ENCODE results near the gene HIVEP3.

HIVEP3 gene

GRCh38 chr1:41535276-41535675 lies 383.4 kb downstream of the HIVEP3 start:
- TF ChIP-seq GABPA (IDR thresholded peaks at IDR 0.05; ENCODE audit: low read depth), result no peak
- H3K27ac ChIP-seq (replicated peaks), result no peak overlapping the region
- H3K4me3 ChIP-seq (replicated peaks; ENCODE audit: insufficient read depth, low read length), result no peak overlapping the region
- DNase-seq (ENCODE audit: low read depth in 1 of 2, low spot score in 1 of 2), result no peak
- no peaks in the 10 kb centered on the region for H3K27me3 ChIP-seq (ENCODE audit: insufficient read depth, poor library complexity, severe bottlenecking)

GRCh38 chr1:41534181-41535076 lies 384.3 kb downstream of the HIVEP3 start:
- TF ChIP-seq REST (IDR thresholded peaks at IDR 0.05; ENCODE audit: insufficient replicate concordance, low read depth) (no peak), CTCF (IDR thresholded peaks at IDR 0.05; ENCODE audit: insufficient read depth, low read length) (no peak), GABPA (IDR thresholded peaks at IDR 0.05; ENCODE audit: low read depth) (no peak), POLR2AphosphoS5 (IDR thresholded peaks at IDR 0.05; ENCODE audit: low read depth) (no peak), SPI1 (IDR thresholded peaks at IDR 0.05; ENCODE audit: borderline replicate concordance, low read depth) (no peak)
- H3K4me3 ChIP-seq (replicated peaks; ENCODE audit: insufficient read depth, low read length), result no peak overlapping the region
- no peaks in the 10 kb centered on the region for H3K27me3 ChIP-seq (ENCODE audit: insufficient read depth, poor library complexity, severe bottlenecking)
- DNase-seq (ENCODE audit: low read depth in 1 of 2, low spot score in 1 of 2), result no peak
- H3K27ac ChIP-seq (replicated peaks), result no peak overlapping the region

GRCh38 chr1:41533731-41534080 lies 385.0 kb downstream of the HIVEP3 start:
- no peak overlapping the region for H3K27ac ChIP-seq (replicated peaks)
- TF ChIP-seq SPI1 (IDR thresholded peaks at IDR 0.05; ENCODE audit: borderline replicate concordance, low read depth), result no peak
- TF ChIP-seq CTCF (IDR thresholded peaks at IDR 0.05; ENCODE audit: insufficient read depth, low read length), result no peak
- no peak for TF ChIP-seq GABPA (IDR thresholded peaks at IDR 0.05; ENCODE audit: low read depth)
- no peak for TF ChIP-seq REST (IDR thresholded peaks at IDR 0.05; ENCODE audit: insufficient replicate concordance, low read depth)
- no peak for TF ChIP-seq POLR2AphosphoS5 (IDR thresholded peaks at IDR 0.05; ENCODE audit: low read depth)

GRCh38 chr1:41533016-41533730 lies 385.5 kb downstream of the HIVEP3 start:
- Histone ChIP-seq H3K4me3 (replicated peaks; ENCODE audit: insufficient read depth, low read length) (no peak overlapping the region), H3K27ac (replicated peaks) (no peak overlapping the region), H3K27me3 (ENCODE audit: insufficient read depth, poor library complexity, severe bottlenecking) (no peaks in the 10 kb centered on the region)
- DNase-seq (ENCODE audit: low read depth in 1 of 2, low spot score in 1 of 2), result no peak
- TF ChIP-seq CTCF (IDR thresholded peaks at IDR 0.05; ENCODE audit: insufficient read depth, low read length), result no peak
- no peak for TF ChIP-seq GABPA (IDR thresholded peaks at IDR 0.05; ENCODE audit: low read depth)
- no peak for TF ChIP-seq SPI1 (IDR thresholded peaks at IDR 0.05; ENCODE audit: borderline replicate concordance, low read depth)
- no peak for TF ChIP-seq POLR2AphosphoS5 (IDR thresholded peaks at IDR 0.05; ENCODE audit: low read depth)
- no peak for TF ChIP-seq REST (IDR thresholded peaks at IDR 0.05; ENCODE audit: insufficient replicate concordance, low read depth)

More at GRCh38 chr1:41533731-41534080, 385.0 kb downstream of the HIVEP3 start:
- Histone ChIP-seq H3K4me3 (replicated peaks; ENCODE audit: insufficient read depth, low read length) (no peak overlapping the region), H3K27me3 (ENCODE audit: insufficient read depth, poor library complexity, severe bottlenecking) (no peaks in the 10 kb centered on the region)
- DNase-seq (ENCODE audit: low read depth in 1 of 2, low spot score in 1 of 2), result no peak
